ENCODE results near the gene SOCS2.

DNA sequence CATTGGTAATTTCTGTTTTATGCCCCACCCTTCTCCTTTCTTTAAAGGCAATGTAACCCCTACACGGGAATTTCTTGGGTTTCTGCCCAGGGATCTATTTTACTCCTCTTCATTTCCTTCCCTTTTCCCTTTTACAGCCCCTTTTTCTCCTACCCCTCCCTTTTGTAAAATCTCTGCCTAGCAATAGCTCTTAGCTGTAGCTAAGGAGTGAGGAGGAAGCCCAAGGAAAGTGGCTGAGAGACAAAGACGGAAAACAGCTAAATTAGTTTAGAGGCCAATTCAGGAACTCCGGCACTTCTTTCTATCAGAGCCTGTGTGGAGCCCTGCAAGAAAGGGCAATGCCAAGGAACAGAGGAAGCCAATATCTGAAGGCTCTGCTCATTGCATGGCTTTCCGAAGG, 40.3 kb downstream of the SOCS2 start:
- TF ChIP-seq POLR2A (IDR thresholded peaks at IDR 0.05) (no peak), CTCF (IDR thresholded peaks at IDR 0.05) (no peak)
